Measurements from ENCODE around the gene SLC22A1.

DNA sequence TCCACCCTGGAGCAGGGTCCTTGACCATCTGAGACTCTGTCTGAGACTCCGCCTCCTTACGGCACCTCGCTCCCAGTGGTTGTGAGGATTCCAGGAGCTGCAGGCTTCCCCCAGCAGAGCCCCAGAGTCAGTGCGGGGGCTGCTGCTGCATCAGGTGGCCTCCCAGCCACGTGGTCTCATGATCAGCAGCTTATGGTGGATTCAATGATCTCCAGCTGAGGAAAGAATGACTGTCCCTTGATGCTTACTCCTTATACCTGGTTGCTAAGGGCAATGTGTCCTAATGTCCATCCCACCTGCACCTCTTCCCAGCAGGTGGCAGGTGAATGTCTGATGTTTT, 40.0 kb downstream of the SLC22A1 start:
- TF ChIP-seq, protein P1, sequence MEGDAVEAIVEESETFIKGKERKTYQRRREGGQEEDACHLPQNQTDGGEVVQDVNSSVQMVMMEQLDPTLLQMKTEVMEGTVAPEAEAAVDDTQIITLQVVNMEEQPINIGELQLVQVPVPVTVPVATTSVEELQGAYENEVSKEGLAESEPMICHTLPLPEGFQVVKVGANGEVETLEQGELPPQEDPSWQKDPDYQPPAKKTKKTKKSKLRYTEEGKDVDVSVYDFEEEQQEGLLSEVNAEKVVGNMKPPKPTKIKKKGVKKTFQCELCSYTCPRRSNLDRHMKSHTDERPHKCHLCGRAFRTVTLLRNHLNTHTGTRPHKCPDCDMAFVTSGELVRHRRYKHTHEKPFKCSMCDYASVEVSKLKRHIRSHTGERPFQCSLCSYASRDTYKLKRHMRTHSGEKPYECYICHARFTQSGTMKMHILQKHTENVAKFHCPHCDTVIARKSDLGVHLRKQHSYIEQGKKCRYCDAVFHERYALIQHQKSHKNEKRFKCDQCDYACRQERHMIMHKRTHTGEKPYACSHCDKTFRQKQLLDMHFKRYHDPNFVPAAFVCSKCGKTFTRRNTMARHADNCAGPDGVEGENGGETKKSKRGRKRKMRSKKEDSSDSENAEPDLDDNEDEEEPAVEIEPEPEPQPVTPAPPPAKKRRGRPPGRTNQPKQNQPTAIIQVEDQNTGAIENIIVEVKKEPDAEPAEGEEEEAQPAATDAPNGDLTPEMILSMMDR (IDR thresholded peaks at IDR 0.05; ENCODE audit: poor library complexity, severe bottlenecking): no peak
- TF ChIP-seq POLR2AphosphoS5 (IDR thresholded peaks at IDR 0.05) (no peak), EP300 (conservative IDR thresholded peaks at IDR 0.05; ENCODE audit: poor library complexity, severe bottlenecking) (no peak), EZH2 (IDR thresholded peaks at IDR 0.05; ENCODE audit: borderline replicate concordance, insufficient read depth, low read length, poor library complexity, severe bottlenecking) (no peak), TAF1 (IDR thresholded peaks at IDR 0.05; ENCODE audit: low read depth) (no peak), SMC3 (conservative IDR thresholded peaks at IDR 0.05; ENCODE audit: poor library complexity) (no peak)
